IPS-18a (cell line): Measurements from ENCODE around the gene SDHAF1.
A peak's percentile ranks its signal among the peaks of the same experiment; 100 is the strongest.

Experiments used
- H3K27ac ChIP-seq: one replicate; pipeline ENCODE4 v1.5.1; 2013; ENCODE audit warnings: low read length
- H3K27me3 ChIP-seq: one replicate; pipeline ENCODE4 v1.6.1; 2013; ENCODE audit warnings: mild to moderate bottlenecking, low read length; ENCODE audit not compliant: control insufficient read depth, insufficient read depth
- H3K36me3 ChIP-seq: one replicate; pipeline ENCODE4 v1.6.1; 2013; ENCODE audit warnings: low read depth, low read length; ENCODE audit not compliant: control insufficient read depth
- H3K4me1 ChIP-seq: one replicate; pipeline ENCODE4 v1.6.1; 2013; ENCODE audit warnings: low read depth, low read length; ENCODE audit not compliant: control insufficient read depth
- H3K4me3 ChIP-seq: one replicate; pipeline ENCODE4 v1.5.1; 2013; ENCODE audit warnings: low read length
- H3K9ac ChIP-seq: one replicate; pipeline ENCODE4 v1.6.1; 2013; ENCODE audit warnings: mild to moderate bottlenecking, low read length, moderate library complexity
- H3K9me3 ChIP-seq: one replicate; pipeline ENCODE4 v1.6.1; 2013; ENCODE audit warnings: low read depth, low read length; ENCODE audit not compliant: control insufficient read depth

The SDHAF1 gene

GRCh38 chr19:35990156-35990555, 4.8 kb upstream of the SDHAF1 start:
- H3K9ac ChIP-seq, result no peak overlapping the region
- no peak overlapping the region for H3K27ac ChIP-seq
- no peaks in the 10 kb centered on the region for H3K36me3 ChIP-seq
- H3K27me3 ChIP-seq, result peaks cover 12% of the 10 kb centered on the region
- H3K4me3 ChIP-seq, result no peak overlapping the region
- H3K4me1 ChIP-seq, result no peaks in the 10 kb centered on the region
- no peaks in the 10 kb centered on the region for H3K9me3 ChIP-seq

GRCh38 chr19:35990771-35991730, 3.9 kb upstream of the SDHAF1 start:
- no peaks in the 10 kb centered on the region for H3K4me1 ChIP-seq
- H3K36me3 ChIP-seq, result no peaks in the 10 kb centered on the region
- no peak overlapping the region for H3K27ac ChIP-seq
- H3K4me3 ChIP-seq, result no peak overlapping the region
- H3K9me3 ChIP-seq, result no peaks in the 10 kb centered on the region
- no peak overlapping the region for H3K9ac ChIP-seq
- peaks cover 9% of the 10 kb centered on the region for H3K27me3 ChIP-seq

GRCh38 chr19:35991731-35992450, 3.1 kb upstream of the SDHAF1 start:
- no peak overlapping the region for H3K27ac ChIP-seq
- no peaks in the 10 kb centered on the region for H3K9me3 ChIP-seq
- H3K36me3 ChIP-seq, result no peaks in the 10 kb centered on the region
- no peak overlapping the region for H3K4me3 ChIP-seq
- no peak overlapping the region for H3K9ac ChIP-seq
- peaks cover under 1% of the 10 kb centered on the region for H3K27me3 ChIP-seq
- H3K4me1 ChIP-seq, result no peaks in the 10 kb centered on the region

- no peak overlapping the region for H3K9ac ChIP-seq
- H3K36me3 ChIP-seq, result no peaks in the 10 kb centered on the region
- no peaks in the 10 kb centered on the region for H3K4me1 ChIP-seq
- H3K27me3 ChIP-seq, result no peaks in the 10 kb centered on the region
- H3K9me3 ChIP-seq, result no peaks in the 10 kb centered on the region
- H3K27ac ChIP-seq, result no peak overlapping the region
- H3K4me3 ChIP-seq, result no peak overlapping the region
These were observed 1.9 kb upstream of the SDHAF1 start for GRCh38 chr19:35992907-35993765.

GRCh38 chr19:35993923-35994598, 927 bp upstream of the SDHAF1 start:
- H3K4me3 ChIP-seq, result no peak overlapping the region
- H3K4me1 ChIP-seq, result no peaks in the 10 kb centered on the region
- no peaks in the 10 kb centered on the region for H3K27me3 ChIP-seq
- H3K9me3 ChIP-seq, result no peaks in the 10 kb centered on the region
- no peak overlapping the region for H3K9ac ChIP-seq
- H3K36me3 ChIP-seq, result no peaks in the 10 kb centered on the region
- H3K27ac ChIP-seq, result no peak overlapping the region

- H3K9ac ChIP-seq, result no peak overlapping the region
- H3K27ac ChIP-seq, result no peak overlapping the region
- H3K9me3 ChIP-seq, result no peaks in the 10 kb centered on the region
- no peaks in the 10 kb centered on the region for H3K4me1 ChIP-seq
- no peaks in the 10 kb centered on the region for H3K36me3 ChIP-seq
- no peaks in the 10 kb centered on the region for H3K27me3 ChIP-seq
- no peak overlapping the region for H3K4me3 ChIP-seq
These were observed 1.8 kb downstream of the SDHAF1 start for GRCh38 chr19:35996777-35997176.

- Histone ChIP-seq H3K27ac (no peak overlapping the region), H3K4me1 (no peaks in the 10 kb centered on the region), H3K36me3 (peaks cover 8% of the 10 kb centered on the region)
These were observed 6.6 kb downstream of the SDHAF1 start for GRCh38 chr19:36001605-36002004.

GRCh38 chr19:36003284-36003683, 8.3 kb downstream of the SDHAF1 start:
- no peak overlapping the region for H3K27ac ChIP-seq

More at GRCh38 chr19:36001605-36002004, 6.6 kb downstream of the SDHAF1 start:
- H3K9me3 ChIP-seq, result no peaks in the 10 kb centered on the region
- H3K4me3 ChIP-seq, result no peak overlapping the region
- H3K27me3 ChIP-seq, result no peaks in the 10 kb centered on the region
- H3K9ac ChIP-seq, result no peak overlapping the region

GRCh38 chr19:36006955-36007354, 12.0 kb downstream of the SDHAF1 start:
- no peaks in the 10 kb centered on the region for H3K9me3 ChIP-seq
- H3K36me3 ChIP-seq, result peaks cover 8% of the 10 kb centered on the region
- H3K27ac ChIP-seq, result no peak overlapping the region
- no peak overlapping the region for H3K4me3 ChIP-seq
- H3K4me1 ChIP-seq, result no peaks in the 10 kb centered on the region
- no peak overlapping the region for H3K9ac ChIP-seq
- no peaks in the 10 kb centered on the region for H3K27me3 ChIP-seq

More at GRCh38 chr19:36003284-36003683, 8.3 kb downstream of the SDHAF1 start:
- Histone ChIP-seq H3K9ac (no peak overlapping the region), H3K4me3 (no peak overlapping the region), H3K9me3 (no peaks in the 10 kb centered on the region), H3K4me1 (no peaks in the 10 kb centered on the region), H3K36me3 (peaks cover 8% of the 10 kb centered on the region), H3K27me3 (no peaks in the 10 kb centered on the region)

GRCh38 chr19:36008336-36008978, 13.5 kb downstream of the SDHAF1 start, which contains the start of gene SYNE4:
TSS of gene SYNE4 (minus strand) at chr19:36008813. CDS start at chr19:36008681, 132 bp downstream.
- no peak within 1 kb of the TSS for H3K27ac ChIP-seq

More at GRCh38 chr19:36008336-36008978, 13.5 kb downstream of the SDHAF1 start, which contains the start of gene SYNE4:
- H3K36me3 ChIP-seq, result peaks cover 3% of the 10 kb centered on the region
- peak within 1 kb of the TSS; percentile 39 for H3K9ac ChIP-seq
- H3K4me3 ChIP-seq, result peak within 1 kb of the TSS; percentile 72
- no peaks in the 10 kb centered on the region for H3K9me3 ChIP-seq
- no peaks in the 10 kb centered on the region for H3K4me1 ChIP-seq
- H3K27me3 ChIP-seq, result no peaks in the 10 kb centered on the region
